Ammon's horn (tissue), 1 donor: Measurements from ENCODE around the gene ZFYVE21.

Experiments used
- DNase-seq: peaks from one replicate; pipeline ENCODE4 v3.0.0-alpha.2; 2016; ENCODE audit warnings: low spot score

Gene ZFYVE21

DNA sequence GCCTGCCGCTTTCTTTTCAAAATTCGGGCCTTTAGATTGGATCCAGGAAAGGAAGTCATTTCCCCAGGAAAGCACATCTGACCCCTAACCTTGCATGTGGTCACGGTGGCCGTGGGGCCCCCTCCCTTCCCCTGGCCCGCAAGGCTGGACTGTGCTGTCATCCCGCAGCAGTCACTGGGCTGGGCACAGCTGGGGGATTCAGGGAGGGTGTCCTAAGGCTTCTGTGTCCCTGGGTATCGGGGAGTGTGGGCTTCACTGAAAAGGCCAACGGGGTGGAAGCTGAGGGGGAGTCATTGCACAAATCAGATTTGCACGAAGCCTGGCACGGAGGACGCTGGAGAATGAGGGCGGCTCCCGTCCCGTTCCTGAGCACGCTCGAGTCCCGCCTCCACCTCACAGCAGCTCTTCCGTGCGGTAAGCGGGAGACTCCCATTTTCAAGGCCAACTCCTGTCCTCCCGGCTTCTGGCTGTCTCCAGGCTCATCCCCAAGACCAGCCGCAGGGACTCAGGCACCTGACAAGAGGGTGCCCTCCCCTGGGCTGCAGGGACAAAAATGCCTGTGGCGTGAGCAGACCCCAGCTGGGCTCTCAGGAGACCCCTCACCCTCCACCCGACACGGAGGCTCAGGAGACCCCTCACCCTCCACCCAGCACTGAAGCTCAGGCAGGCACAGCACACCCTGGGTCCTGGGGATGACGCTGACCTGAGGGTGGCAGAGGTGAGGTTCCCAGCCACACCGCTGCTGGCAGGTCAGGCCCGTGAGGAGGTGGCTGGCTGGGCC, 9.9 kb upstream of the ZFYVE21 start:
- no peak for DNase-seq

- no peak for DNase-seq
Measured at GRCh38 chr14:103706551-103707328, 8.9 kb upstream of the ZFYVE21 start.

DNA sequence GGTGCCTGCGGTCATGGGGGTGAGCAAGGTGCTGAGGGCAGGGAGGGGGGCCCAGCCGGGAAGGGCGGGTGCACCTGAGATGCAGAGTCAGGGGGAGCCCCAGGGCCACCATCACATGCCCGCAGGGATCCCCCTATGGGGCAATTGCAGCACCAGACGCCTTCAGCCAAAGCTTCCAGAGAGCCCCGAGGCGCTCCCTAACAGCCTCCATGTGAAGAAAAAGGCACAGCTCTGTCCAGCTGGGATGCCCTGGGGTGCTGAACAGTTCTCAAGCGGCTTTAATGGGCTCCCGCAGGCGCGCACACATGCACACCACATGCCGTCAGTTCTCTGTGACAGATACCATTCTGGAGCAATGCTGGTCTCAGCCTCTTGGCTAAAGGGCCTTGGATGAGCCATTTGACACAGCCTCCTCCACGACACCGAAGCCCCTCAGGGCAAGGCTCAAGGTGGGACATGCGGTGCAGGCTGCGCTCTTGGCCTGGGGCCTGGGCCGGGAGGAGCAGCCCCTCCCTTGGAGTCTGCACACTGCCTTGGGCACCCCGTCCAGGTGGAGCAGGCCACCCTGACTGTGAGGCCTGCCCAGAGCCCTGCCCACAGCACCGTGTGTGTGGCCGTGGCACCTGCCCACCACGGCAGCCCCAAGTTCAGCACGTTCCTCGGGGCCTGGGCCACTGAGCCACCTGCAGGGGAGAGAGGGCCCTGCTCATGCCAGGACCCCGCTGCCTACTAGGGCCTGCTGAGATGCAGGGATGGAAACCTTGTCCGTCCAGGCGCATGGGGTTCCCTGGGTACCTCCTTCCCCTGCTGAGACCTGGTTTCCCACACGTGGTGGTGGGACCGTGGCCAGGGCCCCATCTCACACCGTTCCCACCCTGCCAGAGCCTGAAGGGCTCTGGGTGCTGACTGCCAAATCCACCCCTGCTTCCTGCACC, 8.0 kb upstream of the ZFYVE21 start:
- no peak for DNase-seq

GRCh38 chr14:103708750-103709187, 6.8 kb upstream of the ZFYVE21 start:
- peak; percentile 60 for DNase-seq

DNA sequence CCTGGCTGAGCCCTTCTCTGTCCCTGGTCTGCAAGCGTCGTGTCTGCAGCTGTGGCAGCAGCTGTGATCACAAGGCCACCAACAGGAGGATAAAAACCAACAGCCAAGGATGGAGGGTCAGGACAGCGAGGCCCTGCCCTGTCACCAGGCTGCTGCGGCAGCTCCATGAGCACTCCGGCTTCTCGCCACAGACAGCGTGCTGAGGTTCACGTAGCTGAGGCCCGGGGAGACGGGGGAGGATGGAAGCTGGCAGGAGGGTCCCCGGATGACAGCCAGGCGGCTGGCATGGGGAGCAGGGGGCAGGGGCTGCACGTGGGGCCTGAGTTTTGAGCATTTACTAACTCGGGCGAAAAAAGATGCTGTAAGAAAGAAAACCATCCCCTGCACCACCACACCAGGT, 5.8 kb upstream of the ZFYVE21 start:
- DNase-seq = no peak

DNA sequence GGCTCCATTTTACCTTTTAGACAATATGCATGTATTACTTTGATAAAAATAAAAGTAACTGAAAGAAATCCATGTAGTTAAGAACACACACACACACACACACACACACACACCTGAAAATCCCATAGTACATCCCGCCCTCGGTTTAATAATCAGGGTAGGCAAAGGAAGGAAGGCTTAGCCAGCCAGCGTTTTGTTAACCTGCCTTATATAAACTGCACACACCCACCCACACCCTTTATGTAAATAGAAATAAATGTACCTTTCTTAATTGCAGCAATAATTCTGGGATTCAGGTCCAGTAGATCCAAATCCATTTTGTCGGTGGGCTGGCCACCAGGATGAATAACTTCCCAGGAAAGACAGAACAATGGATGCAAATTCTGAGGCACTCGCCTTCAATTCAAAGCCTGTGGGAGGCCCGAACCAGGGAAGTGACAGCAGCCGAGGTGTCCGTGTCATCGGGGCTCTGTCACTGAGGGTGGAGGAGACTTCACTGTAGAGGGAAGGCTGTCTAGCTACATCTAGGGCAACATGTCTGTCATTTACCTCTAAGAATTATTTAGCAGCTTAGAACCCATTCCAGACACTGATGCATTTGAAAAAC, 4.7 kb upstream of the ZFYVE21 start:
- no peak for DNase-seq

DNA sequence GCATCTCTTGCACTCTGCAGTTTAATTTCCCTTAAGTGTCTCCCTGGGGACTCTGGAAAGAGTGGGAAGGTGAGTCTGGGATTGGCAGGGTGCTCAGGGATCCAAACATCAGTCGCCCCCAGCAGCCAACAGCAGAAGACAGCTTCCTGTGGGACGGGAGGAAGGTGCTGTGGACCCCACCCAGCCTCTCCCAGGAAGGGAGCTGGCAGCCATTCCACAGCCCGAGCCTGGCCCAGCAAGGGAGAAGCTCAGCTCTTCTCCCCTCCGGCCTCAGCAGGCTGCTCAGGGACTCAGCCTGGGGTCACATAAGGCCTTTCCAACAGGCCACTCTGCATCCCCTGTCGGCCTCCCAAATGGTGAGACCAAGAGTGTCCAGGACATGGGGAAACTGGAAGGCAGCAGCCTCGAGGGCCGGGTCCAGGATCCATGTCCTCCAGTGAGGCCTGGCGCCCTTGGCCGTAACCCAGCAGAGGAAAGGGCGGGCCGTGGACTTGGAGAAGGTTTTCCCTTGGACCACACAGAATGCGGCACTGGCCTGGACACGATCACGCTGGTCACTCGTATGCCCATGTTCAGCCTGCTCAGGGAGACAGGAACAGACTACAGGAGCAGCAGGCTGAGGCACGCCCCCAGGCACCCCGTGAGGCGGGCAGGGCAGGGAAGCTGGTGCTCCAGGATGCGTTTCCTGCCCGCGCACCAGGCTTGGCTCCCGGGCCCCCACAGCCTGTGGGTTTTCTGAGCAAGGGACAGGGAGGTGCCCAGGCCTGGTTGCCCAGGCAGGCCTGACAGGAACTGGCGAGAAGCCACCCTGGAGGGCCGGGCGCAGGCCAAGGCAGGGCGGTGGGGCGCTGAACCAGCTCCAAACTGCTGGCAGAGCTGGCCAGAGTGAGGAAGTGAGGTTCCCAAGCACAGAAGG, 3.8 kb upstream of the ZFYVE21 start:
- DNase-seq = no peak

GRCh38 chr14:103712633-103713247, 2.9 kb upstream of the ZFYVE21 start:
- no peak for DNase-seq

DNA sequence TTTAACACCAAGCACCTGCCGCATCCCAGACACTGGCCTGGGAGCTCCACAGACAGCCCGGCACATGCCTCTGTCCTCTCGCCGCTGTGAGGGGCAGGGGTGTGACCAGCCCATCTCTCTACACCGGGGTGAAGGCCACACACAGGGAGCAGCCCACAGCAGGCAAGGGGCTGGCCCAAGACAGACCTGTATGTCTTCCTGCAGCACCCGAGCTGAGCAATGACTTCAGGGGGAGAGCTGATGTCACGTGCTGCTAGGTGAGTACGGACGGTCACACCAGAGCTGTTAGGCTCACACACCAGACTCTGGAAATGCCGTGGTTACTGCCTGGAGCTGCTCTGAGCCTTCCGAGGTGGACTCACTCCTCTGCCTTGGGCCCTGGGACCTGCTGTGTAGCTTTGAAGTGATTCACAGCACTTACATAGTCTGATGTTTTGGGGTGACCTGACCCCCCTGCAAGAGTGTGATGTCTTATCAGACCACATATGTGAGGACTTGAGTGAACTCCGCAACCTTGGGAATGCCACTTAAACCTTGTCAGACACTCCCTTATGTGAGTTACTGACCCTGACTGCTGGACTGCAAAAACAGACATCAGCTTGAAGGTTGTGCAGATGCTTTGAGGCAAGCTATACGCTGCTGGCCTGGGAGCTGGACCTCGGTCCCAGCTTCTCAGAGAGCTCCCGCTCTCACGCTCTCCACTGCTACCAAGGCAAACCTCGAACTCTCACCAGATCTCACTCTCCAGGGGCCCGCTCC, 2.1 kb upstream of the ZFYVE21 start:
- DNase-seq = no peak

DNA sequence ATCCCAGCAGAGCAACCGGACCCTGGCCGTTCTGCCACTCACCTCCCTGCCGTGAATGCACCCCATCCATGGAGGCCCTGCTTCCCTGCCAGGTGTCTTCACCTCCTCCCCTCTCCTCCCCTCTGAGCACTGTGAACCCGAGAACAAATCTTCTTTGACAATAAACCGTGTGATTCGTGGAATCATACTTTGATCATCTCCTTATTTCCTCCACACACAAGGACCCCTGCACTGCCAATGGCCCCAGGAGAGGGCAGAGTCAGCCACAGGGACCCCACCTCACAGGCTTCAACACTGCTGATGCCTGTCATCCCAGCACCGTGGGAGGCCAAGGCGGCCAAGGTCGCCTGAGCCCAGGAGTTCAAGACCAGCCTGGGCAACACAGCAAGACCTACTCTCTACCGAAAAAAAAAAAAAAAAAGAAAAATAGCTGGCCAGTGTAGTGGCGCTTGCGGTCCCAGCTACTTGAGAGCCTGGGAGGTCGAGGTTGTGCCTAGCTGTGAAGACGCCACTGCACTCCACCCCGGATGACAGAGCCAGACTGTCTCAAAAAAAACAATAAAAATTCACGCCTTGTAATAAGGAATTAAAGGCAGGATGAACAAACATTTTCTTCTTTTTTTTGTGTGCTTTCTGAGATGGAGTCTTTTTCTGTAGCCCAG, 1.4 kb upstream of the ZFYVE21 start:
- DNase-seq = no peak

DNA sequence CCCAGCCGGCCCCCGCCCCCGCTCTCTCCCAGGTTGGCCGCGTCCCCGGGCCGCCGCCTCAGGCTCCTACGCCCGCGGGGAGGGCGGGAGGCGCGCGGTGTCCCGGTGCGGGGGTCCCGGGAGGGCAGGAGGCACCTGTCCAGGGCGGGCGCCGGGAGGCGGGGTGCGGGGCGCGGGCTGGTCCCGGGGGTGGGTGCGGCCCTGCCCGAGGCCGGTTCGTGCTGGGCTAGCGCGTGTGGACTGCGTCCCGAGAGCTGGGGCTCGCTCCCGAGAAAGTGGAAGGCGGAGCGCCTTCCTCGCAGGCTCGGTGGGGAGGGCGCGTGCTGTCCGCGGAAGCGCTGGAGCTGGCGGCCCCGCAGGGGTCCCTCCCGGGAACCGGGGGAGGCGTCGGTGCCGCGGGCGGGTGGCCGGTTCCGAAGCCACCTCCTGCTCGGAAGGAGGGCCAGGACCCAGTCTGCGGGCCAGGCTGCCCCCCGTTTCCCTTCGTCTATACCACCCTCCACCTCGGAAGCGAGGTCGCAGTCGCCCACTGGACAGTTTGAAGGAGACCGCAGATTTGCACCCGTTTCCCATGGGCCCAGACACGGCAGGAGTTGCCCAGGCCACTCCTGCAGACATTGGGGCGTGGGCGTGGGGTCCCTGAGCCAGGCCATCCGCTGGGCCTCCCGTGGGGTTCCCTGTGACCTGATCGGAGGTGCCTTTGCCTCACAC, 636 bp downstream of the ZFYVE21 start:
- DNase-seq = no peak

- no peak for DNase-seq
Measured at GRCh38 chr14:103716899-103717411, 1.3 kb downstream of the ZFYVE21 start.

- DNase-seq = no peak
Measured at GRCh38 chr14:103718572-103718971, 3.0 kb downstream of the ZFYVE21 start.

DNA sequence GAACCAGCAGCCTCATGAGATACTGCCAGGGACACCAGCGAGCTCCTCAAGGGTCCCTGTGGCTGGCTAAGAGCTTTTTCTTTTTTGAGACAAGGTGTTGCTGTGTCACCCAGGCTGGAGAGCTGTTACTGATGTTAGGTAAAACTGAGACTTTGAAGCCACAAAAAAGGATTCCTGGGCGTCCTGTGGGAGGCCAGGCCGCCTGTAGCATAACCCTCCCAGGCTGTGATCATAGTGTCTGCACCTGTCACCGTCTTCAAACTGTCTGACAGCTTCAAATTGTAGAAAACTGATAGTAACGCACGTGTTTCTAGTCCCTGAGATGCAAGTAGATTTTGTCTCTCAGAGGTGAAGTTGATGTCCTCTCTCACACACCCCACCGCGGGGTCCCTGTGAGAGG, 4.1 kb downstream of the ZFYVE21 start:
- DNase-seq = no peak

DNA sequence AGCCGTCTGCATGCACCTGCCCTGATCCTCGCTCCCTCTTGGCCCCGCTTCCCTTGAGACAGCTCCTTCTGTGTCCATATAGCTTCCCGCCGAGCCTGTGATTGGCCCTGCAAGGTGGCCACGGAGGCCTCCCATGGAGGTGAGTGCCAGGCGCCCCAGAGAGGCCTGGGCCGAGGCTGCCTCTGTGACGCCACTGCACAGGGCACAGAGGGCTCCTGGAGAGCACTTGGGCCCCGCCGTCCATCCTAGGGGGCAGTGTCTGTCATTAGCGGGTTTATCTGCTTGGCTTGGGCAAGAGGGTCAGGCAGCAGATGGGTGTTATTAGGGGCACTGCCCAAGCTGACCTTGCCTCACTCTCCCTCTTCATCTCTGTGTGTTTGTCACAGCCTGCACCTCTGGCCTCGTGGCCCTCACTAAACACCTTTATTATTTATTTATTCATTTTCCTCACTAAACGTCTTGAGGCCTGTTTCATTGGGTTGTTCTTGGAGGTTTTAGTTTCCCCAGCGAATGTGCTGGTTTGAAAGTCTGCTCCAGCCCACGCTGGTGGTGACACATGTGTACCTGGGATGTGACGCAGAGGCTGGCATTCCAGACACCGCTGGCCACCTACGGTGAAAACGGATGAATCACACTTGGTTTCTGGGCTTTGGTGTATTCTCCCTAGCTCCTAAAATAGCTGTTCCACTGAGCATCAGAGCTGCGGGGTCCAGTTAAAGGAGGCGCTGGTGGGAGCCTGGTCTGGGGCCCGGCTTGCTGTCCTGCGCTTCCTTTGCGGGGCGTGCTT, 5.9 kb downstream of the ZFYVE21 start:
- DNase-seq = no peak

DNA sequence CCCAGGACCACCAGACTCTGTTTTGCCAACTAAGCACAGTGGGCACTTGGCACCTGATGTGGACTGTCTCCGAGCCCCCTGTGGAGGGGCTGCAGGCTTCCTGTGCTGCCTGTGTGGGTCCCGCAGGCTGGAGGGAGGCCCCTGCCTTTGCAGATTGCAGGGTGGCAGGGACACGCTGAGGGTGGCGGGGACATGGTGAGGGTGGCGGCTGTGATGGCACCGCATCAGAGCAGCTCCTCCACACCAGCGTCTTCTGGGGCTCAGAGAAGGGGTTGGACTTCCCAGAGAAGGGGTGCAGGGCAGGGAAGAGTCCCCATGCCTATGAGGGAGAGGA, 8.1 kb downstream of the ZFYVE21 start:
- no peak for DNase-seq

- DNase-seq = peak; percentile 76
Measured at GRCh38 chr14:103724116-103724515, 8.5 kb downstream of the ZFYVE21 start.
